Fibroblast of mammary gland (primary cell): Measurements from ENCODE around the gene ATXN1.
"Not testable (repeated sequence)": the region's sequence is repeated elsewhere in the genome, so short reads cannot be mapped to it uniquely, and the experiment has no call there.

Source experiments
- DNase-seq: peaks from one replicate; pipeline ENCODE4 v3.0.0-alpha.2; 2010; ENCODE audit warnings: low read depth
- H3K4me3 ChIP-seq: 2 replicates; pipeline ENCODE4 v1.5.1; 2011; ENCODE audit warnings: low read depth, mild to moderate bottlenecking, low read length, moderate library complexity; ENCODE audit not compliant: control insufficient read depth
- TF ChIP-seq, protein P1 (sequence below): conservative IDR thresholded peaks from 2 replicates; pipeline ENCODE4 v1.5.1; 2011; ENCODE audit warnings: low read depth, low read length, inconsistent platforms; ENCODE audit not compliant: control insufficient read depth, insufficient read depth

Gene ATXN1

DNA sequence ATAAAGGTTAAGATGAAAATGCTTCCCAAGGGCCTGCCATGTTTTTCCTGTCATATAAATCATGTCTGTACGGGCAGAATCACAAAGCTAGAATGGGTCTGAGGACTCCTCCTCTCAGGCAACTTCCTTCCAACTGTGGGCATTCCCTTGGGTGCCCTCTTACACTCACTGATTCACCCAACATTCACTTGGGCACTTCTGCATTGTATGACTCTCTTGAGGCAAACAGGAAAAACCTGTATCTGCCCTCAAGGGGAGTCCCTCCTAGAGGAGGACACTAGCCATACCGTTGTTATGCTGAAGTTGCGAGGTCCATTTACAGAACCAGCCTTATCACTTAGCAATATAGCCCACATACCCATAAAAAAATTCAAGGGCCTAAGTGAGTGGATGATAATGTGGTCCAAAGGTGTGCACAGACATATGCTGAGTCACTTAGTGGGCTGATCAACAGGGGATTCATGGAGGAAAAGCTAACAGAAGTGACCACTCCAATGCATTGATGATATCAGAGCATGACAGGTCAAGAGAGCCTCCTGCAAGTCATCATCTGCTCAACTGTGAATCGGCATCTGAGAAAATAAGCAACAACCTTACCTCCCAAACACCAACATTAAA, 131.1 kb downstream of the ATXN1 start:
- TF ChIP-seq, protein P1, sequence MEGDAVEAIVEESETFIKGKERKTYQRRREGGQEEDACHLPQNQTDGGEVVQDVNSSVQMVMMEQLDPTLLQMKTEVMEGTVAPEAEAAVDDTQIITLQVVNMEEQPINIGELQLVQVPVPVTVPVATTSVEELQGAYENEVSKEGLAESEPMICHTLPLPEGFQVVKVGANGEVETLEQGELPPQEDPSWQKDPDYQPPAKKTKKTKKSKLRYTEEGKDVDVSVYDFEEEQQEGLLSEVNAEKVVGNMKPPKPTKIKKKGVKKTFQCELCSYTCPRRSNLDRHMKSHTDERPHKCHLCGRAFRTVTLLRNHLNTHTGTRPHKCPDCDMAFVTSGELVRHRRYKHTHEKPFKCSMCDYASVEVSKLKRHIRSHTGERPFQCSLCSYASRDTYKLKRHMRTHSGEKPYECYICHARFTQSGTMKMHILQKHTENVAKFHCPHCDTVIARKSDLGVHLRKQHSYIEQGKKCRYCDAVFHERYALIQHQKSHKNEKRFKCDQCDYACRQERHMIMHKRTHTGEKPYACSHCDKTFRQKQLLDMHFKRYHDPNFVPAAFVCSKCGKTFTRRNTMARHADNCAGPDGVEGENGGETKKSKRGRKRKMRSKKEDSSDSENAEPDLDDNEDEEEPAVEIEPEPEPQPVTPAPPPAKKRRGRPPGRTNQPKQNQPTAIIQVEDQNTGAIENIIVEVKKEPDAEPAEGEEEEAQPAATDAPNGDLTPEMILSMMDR = no peak
- no peak for DNase-seq
- H3K4me3 ChIP-seq = no peak overlapping the region

DNA sequence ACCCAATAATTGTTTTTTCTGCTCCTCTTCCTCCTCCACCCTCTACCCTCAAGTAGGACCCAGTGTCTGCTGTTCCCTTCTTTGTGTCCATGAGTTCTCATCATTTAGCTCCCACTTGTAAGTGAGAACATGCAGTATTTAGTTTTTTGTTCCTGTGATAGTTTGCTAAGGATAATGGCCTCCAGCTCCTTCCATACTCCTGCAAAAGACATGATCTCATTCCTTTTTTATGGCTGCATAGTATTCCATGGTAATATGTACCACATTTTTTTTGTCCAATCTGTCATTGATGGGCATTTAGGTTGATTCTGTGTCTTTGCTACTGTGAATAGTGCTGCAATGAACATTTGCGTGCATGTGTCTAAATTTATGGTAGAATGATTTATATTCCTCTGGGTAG, 132.7 kb downstream of the ATXN1 start:
- DNase-seq, H3K4me3 ChIP-seq: not testable (repeated sequence)

DNA sequence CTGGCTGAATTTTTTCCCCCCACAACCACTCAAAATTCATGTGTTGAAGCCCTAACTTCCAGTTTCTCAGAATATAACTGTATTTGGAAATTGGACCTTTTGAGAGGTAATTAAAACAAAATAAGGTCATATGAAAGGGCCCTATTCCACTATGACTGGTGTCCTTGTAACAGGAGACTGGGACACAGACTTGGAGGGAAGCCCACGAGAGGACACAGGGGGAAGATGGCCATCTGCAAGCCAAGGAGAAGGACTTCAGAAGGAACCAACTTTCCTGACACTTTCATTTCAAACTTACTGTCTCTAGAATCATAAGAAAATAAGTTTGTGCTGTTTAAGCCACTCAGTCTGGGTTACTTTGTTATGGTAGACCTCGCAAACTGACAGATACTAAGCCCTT, 134.6 kb downstream of the ATXN1 start:
- TF ChIP-seq, protein P1 = no peak
- H3K4me3 ChIP-seq = no peak overlapping the region
- no peak for DNase-seq

DNA sequence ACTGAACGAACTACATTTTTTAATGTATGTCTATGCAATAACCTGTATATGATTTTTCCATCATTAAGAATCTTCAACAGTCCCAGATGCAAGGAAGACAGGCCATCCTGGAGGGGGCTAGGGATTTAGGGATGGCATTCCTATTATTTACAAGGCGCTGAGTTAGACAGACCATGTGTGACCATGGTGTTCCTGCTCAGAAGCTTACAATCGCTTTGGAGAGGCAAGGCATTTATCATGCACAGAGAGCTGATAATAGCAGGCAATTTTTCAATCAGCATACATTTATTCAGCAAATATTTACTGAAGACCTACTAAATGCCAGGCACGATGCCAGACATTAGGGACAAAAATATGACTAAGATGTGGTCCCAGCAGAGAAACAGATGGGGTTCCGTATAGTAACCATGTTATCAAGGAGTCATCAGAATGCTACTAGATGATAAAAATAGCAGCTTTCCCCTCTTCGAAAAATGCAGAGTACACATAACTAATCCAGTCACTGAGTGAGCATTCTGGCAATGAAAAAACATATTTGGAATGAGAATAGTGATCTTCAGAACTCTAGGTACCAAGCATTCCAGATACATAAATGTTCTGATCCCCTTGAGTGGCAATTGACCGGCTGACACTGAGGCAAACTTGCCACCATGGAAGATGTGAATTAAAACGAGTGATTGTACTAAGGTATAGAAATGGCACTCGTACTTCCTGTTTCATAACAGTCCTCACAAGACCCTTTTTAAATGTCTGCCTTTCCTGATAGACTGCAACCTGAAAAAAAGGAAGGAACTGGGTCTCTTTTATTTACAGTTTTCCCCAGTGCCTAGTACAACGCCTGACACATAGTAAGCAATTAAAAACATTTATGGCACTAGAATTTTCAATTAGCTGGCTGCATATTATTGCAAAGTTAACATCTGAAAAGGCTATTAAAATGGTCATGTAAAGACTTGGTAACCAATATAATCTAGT, 135.7 kb downstream of the ATXN1 start:
- peak; percentile 14 for DNase-seq
- TF ChIP-seq, protein P1 = no peak
- no peak overlapping the region for H3K4me3 ChIP-seq

DNA sequence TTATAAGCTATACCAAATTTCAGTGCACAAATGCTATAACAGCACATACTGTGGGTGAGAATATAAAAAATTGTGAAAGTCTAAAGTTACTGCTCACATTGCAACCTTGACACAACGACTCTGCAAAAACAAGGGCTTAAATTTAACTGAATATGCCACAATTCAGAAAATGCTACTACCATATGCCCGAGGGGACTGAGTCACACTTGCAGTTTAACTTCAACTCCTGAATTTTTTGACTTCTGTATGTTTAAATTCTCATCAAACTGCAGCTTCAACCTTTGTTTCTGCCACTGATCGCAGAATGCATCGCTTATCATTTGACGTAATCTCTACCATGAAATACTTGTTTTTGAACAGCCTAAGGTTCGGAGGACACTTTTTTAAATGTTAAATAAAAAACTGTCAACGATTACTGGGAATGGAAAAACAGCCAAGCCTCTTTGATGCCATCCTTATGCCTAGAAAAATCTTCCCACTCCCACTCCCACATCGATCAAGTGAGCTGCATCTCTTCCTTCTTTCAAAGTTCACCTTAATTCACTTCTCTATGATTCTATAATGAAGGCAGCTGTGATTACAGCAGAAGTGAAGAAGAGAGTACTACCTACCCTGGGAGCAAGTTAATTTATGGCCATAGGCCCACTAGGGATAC, 136.5 kb downstream of the ATXN1 start:
- TF ChIP-seq, protein P1 = no peak
- no peak overlapping the region for H3K4me3 ChIP-seq
- DNase-seq = peak; percentile 18

DNA sequence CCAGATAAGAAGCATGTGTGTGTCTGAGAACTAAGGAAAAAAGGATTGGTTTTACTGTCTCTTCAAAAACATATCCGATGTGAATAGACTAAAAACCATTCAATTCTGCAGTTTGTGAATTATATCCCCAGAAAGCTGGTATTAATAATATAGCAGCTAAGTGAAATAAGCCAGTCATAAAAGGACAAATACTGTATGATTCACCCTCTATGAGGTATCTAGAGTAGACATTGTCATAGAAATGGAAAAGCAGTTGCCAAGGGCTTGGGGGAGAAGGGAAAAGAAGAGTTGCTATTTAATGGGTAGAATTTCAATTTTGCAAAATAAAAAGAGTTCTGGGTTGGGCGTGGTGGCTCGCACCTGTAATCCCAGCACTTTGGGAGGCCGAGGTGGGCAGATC, 137.5 kb downstream of the ATXN1 start:
- no peak overlapping the region for H3K4me3 ChIP-seq
- peak; percentile 32 for DNase-seq
- TF ChIP-seq, protein P1 = no peak
